ENCODE data around the gene KBTBD12.

Gene KBTBD12

DNA sequence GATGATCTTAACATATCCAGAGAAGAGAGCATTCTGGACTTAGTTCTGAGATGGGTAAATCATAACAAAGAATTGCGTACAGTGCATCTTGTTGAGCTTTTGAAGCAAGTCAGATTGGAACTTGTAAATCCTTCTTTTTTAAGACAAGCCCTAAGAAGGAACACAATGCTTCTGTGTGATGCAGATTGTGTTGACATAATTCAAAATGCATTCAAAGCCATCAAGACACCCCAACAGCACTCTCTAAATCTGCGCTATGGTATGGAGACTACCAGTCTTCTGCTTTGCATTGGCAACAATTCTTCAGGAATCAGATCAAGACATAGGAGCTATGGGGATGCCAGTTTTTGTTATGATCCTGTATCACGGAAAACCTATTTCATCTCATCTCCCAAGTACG is 8.6 kb downstream of the KBTBD12 start:
- no peaks in the 10 kb centered on the region for H3K4me1 ChIP-seq (ENCODE audit: control insufficient read depth, insufficient read depth, low read length)
- no peaks in the 10 kb centered on the region for H3K27me3 ChIP-seq (ENCODE audit: control insufficient read depth in 1 of 2, insufficient read depth in 2 of 2, low read length in 2 of 2)
- no peak overlapping the region for H3K9ac ChIP-seq (ENCODE audit: low read length in 2 of 2)
- H3K4me3 ChIP-seq (ENCODE audit: low read length in 2 of 2), result no peak overlapping the region
- H3K27ac ChIP-seq (ENCODE audit: low read length), result no peak overlapping the region
- H3K9me3 ChIP-seq (ENCODE audit: control insufficient read depth in 2 of 2, low read length in 2 of 2), result no peaks in the 10 kb centered on the region
- no peaks in the 10 kb centered on the region for H3K36me3 ChIP-seq (ENCODE audit: control insufficient read depth in 2 of 2, insufficient read depth in 2 of 2, low read length in 2 of 2)

DNA sequence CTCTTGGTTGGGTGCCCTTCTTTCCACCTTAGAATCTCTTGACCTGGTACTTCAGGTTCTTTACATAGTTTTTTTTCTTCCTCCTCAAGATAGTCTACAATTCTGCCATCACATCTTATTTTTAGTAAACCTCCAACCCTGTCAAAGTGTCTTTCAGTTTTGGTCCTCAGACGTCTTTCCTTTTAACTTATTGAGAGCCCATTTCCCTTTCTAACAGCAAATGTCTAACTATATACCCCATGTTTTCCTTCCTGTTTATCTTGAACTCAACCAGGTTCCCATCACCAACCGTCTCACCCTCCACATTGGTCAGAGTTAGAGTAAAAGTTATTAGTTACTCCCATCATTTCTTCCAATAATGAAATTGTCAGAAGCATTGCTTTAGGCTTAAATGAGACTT is 10.4 kb downstream of the KBTBD12 start:
- Histone ChIP-seq H3K4me1 (ENCODE audit: control insufficient read depth, insufficient read depth, low read length) (no peaks in the 10 kb centered on the region), H3K36me3 (ENCODE audit: control insufficient read depth in 2 of 2, insufficient read depth in 2 of 2, low read length in 2 of 2) (peaks cover 0 to 2% of the 10 kb centered on the region in 2 donors), H3K9ac (ENCODE audit: low read length in 2 of 2) (no peak overlapping the region), H3K27ac (ENCODE audit: low read length) (no peak overlapping the region), H3K9me3 (ENCODE audit: control insufficient read depth in 2 of 2, low read length in 2 of 2) (no peaks in the 10 kb centered on the region), H3K27me3 (ENCODE audit: control insufficient read depth in 1 of 2, insufficient read depth in 2 of 2, low read length in 2 of 2) (no peaks in the 10 kb centered on the region), H3K4me3 (ENCODE audit: low read length in 2 of 2) (no peak overlapping the region)

DNA sequence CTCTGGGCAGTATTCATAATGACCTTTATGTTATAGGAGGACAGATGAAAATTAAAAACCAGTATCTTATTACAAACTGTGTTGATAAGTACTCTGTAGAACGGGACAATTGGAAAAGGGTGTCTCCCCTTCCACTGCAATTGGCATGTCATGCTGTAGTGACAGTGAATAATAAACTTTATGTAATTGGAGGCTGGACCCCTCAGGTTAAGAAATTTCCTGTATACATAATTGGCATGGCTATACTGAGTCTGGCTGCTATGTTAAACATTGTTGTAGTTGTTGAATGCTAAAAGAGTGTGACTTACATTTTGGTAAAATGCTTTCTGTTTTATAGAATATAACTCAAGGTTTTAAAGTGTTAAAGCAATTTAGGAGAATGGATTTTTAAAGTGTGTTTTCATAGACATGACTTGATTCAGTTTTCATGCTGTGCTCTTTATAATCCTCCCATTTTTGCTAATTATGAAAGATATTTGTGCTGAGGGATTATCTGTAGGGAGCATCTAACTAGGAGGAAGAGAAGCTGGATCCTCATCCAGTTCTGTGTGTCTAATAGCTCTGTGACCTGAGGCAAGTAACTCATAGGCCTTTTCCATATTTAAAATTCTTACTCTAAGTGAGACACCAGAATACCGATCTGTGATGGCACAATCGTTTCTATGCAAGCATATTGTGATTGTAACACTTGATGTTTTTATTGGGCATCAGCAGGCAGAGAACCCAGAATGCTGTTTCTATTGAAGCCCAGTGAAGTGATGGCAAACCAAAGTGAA is 13.0 kb downstream of the KBTBD12 start:
- no peaks in the 10 kb centered on the region for H3K27me3 ChIP-seq (ENCODE audit: control insufficient read depth in 1 of 2, insufficient read depth in 2 of 2, low read length in 2 of 2)
- H3K9ac ChIP-seq (ENCODE audit: low read length in 2 of 2), result no peak overlapping the region
- peaks cover 2 to 4% of the 10 kb centered on the region in 2 donors for H3K36me3 ChIP-seq (ENCODE audit: control insufficient read depth in 2 of 2, insufficient read depth in 2 of 2, low read length in 2 of 2)
- H3K27ac ChIP-seq (ENCODE audit: low read length), result no peak overlapping the region
- H3K9me3 ChIP-seq (ENCODE audit: control insufficient read depth in 2 of 2, low read length in 2 of 2), result no peaks in the 10 kb centered on the region
- no peaks in the 10 kb centered on the region for H3K4me1 ChIP-seq (ENCODE audit: control insufficient read depth, insufficient read depth, low read length)
- H3K4me3 ChIP-seq (ENCODE audit: low read length in 2 of 2), result no peak overlapping the region

DNA sequence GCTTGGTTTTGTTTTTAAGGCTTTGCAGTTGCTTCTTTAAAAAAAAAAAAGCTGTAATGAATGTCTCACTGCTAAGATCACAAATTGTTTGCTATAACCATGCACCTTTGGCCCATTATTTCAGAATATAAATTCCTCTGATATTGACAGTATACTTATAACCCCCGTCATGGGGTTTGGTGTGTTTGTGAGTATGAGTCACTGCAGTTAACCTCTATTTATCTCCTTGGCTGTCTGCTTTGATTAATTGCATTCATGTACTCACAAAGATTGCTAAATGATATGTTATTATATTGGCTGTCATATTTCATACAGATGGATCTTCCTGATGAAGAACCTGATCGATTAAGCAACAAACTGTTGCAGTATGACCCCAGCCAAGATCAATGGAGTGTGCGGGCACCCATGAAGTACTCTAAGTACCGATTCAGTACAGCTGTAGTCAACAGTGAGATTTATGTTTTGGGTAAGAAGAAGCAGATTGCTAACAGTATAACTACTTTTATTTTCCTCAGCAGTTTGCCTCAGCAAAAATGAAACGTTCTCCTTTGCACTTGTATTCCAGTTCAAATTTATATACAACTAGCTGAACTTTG is 14.9 kb downstream of the KBTBD12 start:
- H3K27me3 ChIP-seq (ENCODE audit: control insufficient read depth in 1 of 2, insufficient read depth in 2 of 2, low read length in 2 of 2), result no peaks in the 10 kb centered on the region
- no peak overlapping the region for H3K27ac ChIP-seq (ENCODE audit: low read length)

DNA sequence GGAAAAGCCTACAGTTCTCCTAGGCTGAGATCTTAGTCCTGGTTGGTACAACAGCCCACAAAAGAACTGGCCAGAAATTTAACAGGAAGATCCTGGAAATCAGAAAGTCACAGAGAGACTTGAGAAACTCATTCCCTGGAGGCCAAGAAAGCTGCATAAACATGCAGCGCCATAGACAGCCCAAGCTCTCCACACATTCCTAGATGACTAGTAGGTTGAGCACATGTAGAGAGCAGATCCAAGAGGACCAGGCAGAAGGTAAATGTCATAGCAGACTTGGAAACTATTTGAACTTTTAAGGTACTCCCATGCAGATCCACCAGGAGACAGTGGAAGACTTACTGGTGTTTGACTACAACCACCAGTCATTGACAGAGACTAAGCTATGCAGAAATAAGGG is 18.4 kb downstream of the KBTBD12 start:
- H3K9ac ChIP-seq (ENCODE audit: low read length in 2 of 2), result no peak overlapping the region
- H3K36me3 ChIP-seq (ENCODE audit: control insufficient read depth in 2 of 2, insufficient read depth in 2 of 2, low read length in 2 of 2), result peaks cover 2 to 8% of the 10 kb centered on the region in 2 donors
- no peaks in the 10 kb centered on the region for H3K4me1 ChIP-seq (ENCODE audit: control insufficient read depth, insufficient read depth, low read length)
- no peak overlapping the region for H3K4me3 ChIP-seq (ENCODE audit: low read length in 2 of 2)
- no peak overlapping the region for H3K27ac ChIP-seq (ENCODE audit: low read length)
- no peaks in the 10 kb centered on the region for H3K9me3 ChIP-seq (ENCODE audit: control insufficient read depth in 2 of 2, low read length in 2 of 2)
- H3K27me3 ChIP-seq (ENCODE audit: control insufficient read depth in 1 of 2, insufficient read depth in 2 of 2, low read length in 2 of 2), result no peaks in the 10 kb centered on the region

More for the DNA sequence above, 14.9 kb downstream of the KBTBD12 start:
- Histone ChIP-seq H3K36me3 (ENCODE audit: control insufficient read depth in 2 of 2, insufficient read depth in 2 of 2, low read length in 2 of 2) (peaks cover 2 to 8% of the 10 kb centered on the region in 2 donors), H3K9me3 (ENCODE audit: control insufficient read depth in 2 of 2, low read length in 2 of 2) (no peaks in the 10 kb centered on the region), H3K9ac (ENCODE audit: low read length in 2 of 2) (no peak overlapping the region), H3K4me3 (ENCODE audit: low read length in 2 of 2) (no peak overlapping the region), H3K4me1 (ENCODE audit: control insufficient read depth, insufficient read depth, low read length) (no peaks in the 10 kb centered on the region)

DNA sequence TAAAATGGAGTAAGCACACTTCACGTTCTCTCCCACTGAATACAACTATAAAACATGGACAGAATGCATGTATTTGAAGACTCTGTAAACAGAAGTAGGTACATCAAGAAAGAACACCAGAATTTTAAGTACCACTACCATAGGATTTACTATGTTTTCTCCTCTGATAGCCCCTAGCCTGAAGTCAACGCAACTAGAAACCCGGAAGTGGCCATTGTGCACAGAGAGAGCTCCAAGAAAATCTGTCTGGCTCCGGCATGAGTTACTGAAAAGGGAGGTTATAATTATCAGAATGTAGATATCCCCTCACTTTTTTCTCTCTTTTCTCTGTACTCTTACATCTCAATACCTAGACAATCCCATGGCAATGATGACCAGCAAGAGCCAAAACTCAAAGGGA is 23.8 kb downstream of the KBTBD12 start:
- Histone ChIP-seq H3K36me3 (ENCODE audit: control insufficient read depth in 2 of 2, insufficient read depth in 2 of 2, low read length in 2 of 2) (peaks cover 0 to 4% of the 10 kb centered on the region in 2 donors), H3K27ac (ENCODE audit: low read length) (no peak overlapping the region), H3K9me3 (ENCODE audit: control insufficient read depth in 2 of 2, low read length in 2 of 2) (no peaks in the 10 kb centered on the region), H3K4me1 (ENCODE audit: control insufficient read depth, insufficient read depth, low read length) (no peaks in the 10 kb centered on the region), H3K9ac (ENCODE audit: low read length in 2 of 2) (no peak overlapping the region), H3K27me3 (ENCODE audit: control insufficient read depth in 1 of 2, insufficient read depth in 2 of 2, low read length in 2 of 2) (no peaks in the 10 kb centered on the region), H3K4me3 (ENCODE audit: low read length in 2 of 2) (no peak overlapping the region)

DNA sequence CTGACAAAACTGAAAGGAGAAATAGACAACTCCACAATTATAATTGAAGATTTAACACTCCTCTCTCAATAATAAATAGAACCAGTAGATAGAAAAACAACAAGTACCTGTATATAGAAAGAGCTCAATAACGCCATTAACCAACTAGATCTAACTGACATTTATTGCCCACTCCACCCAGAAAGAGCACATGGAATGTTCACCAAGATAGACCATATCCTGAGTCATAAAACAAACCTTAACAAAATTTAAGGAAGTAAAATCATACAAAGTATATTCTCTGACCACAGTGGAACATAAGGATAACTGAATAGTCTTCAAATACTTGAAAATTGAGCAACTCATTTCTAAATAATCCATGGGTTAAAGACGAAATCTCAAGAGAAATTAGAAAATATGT is 25.1 kb downstream of the KBTBD12 start:
- Histone ChIP-seq H3K27ac (ENCODE audit: low read length) (no peak overlapping the region), H3K9me3 (ENCODE audit: control insufficient read depth in 2 of 2, low read length in 2 of 2) (no peaks in the 10 kb centered on the region)

DNA sequence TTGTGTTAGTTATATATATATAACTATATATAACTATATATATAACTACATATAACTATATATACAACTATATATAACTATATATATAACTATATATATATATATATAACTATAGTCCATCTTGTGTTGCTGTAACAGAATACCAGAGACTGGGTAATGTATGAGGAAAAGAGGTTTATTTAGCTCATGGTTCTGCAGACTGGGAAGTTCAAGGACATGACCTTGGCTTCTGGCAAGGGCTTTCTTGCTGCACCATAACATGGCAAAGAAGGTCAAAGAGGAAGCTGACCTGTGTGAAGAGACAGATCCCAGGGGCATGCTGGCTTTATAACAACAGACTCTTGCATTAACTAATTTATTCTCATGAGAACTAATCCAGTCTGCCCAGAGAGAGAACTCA is 27.6 kb downstream of the KBTBD12 start:
- Histone ChIP-seq H3K27me3 (ENCODE audit: control insufficient read depth in 1 of 2, insufficient read depth in 2 of 2, low read length in 2 of 2) (no peaks in the 10 kb centered on the region), H3K4me3 (ENCODE audit: low read length in 2 of 2) (no peak overlapping the region), H3K36me3 (ENCODE audit: control insufficient read depth in 2 of 2, insufficient read depth in 2 of 2, low read length in 2 of 2) (peaks cover 0 to 9% of the 10 kb centered on the region in 2 donors), H3K4me1 (ENCODE audit: control insufficient read depth, insufficient read depth, low read length) (no peaks in the 10 kb centered on the region), H3K9me3 (ENCODE audit: control insufficient read depth in 2 of 2, low read length in 2 of 2) (no peaks in the 10 kb centered on the region), H3K9ac (ENCODE audit: low read length in 2 of 2) (no peak overlapping the region), H3K27ac (ENCODE audit: low read length) (no peak overlapping the region)

More for the DNA sequence above, 25.1 kb downstream of the KBTBD12 start:
- no peaks in the 10 kb centered on the region for H3K27me3 ChIP-seq (ENCODE audit: control insufficient read depth in 1 of 2, insufficient read depth in 2 of 2, low read length in 2 of 2)
- H3K36me3 ChIP-seq (ENCODE audit: control insufficient read depth in 2 of 2, insufficient read depth in 2 of 2, low read length in 2 of 2), result peaks cover 0 to 4% of the 10 kb centered on the region in 2 donors
- H3K9ac ChIP-seq (ENCODE audit: low read length in 2 of 2), result no peak overlapping the region
- H3K4me1 ChIP-seq (ENCODE audit: control insufficient read depth, insufficient read depth, low read length), result no peaks in the 10 kb centered on the region
- no peak overlapping the region for H3K4me3 ChIP-seq (ENCODE audit: low read length in 2 of 2)

DNA sequence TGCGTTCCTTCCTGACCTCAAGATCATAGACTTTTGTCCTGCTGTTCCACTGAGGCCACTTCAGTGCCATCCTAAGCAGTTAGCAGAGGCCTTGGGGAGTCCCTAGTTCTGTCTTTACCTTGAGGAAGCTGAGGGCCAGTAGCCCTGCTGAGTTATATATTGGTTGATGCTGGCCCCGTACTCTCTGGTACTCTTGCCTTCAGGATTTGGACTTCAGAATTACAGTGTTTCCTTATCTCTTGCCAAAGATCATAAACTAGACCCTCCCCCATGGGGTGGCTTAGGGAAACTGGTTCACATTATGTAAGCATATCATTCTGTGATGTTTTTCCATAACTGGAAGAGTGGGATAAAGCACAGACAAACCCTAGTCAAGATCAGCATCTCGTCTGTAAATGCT is 33.2 kb downstream of the KBTBD12 start:
- no peak overlapping the region for H3K4me3 ChIP-seq (ENCODE audit: low read length in 2 of 2)
- peaks cover 4% of the 10 kb centered on the region for H3K4me1 ChIP-seq (ENCODE audit: control insufficient read depth, insufficient read depth, low read length)
- no peak overlapping the region for H3K27ac ChIP-seq (ENCODE audit: low read length)
- H3K36me3 ChIP-seq (ENCODE audit: control insufficient read depth in 2 of 2, insufficient read depth in 2 of 2, low read length in 2 of 2), result peaks cover 0 to 7% of the 10 kb centered on the region in 2 donors
- H3K27me3 ChIP-seq (ENCODE audit: control insufficient read depth in 1 of 2, insufficient read depth in 2 of 2, low read length in 2 of 2), result no peaks in the 10 kb centered on the region
- H3K9ac ChIP-seq (ENCODE audit: low read length in 2 of 2), result no peak overlapping the region
- no peaks in the 10 kb centered on the region for H3K9me3 ChIP-seq (ENCODE audit: control insufficient read depth in 2 of 2, low read length in 2 of 2)

DNA sequence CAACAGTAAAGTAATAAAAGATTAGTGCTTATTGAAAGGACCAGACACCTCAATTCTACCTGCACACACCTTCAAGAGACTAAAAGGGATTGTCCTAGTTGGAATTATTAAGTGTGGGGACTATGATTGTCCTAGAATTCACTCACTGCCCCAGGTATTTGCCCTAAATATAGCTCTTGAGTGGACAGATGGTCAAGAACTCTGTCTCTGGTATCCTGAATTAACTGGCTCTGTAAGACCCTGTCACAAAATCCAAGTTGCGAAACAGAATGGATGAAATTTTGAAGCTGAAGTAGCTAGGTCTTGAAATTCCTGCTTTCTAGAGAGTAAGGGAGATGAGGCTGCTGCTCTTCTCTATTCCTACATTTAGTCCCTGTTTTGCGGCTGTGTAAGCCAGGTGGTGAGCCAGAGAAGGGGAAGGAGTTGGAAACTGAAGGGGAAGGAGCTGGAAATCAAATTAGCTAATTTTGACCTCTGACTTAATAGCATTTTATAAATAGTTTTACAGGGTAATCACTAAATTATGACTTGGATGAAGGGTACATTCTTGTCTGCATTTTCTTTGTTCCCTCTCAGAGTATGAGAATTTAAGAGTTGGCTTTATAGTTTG is 34.5 kb downstream of the KBTBD12 start:
- H3K4me1 ChIP-seq (ENCODE audit: control insufficient read depth, insufficient read depth, low read length), result peaks cover 4% of the 10 kb centered on the region
- no peak overlapping the region for H3K9ac ChIP-seq (ENCODE audit: low read length in 2 of 2)
- no peaks in the 10 kb centered on the region for H3K27me3 ChIP-seq (ENCODE audit: control insufficient read depth in 1 of 2, insufficient read depth in 2 of 2, low read length in 2 of 2)
- H3K4me3 ChIP-seq (ENCODE audit: low read length in 2 of 2), result no peak overlapping the region
- peaks cover 0 to 7% of the 10 kb centered on the region in 2 donors for H3K36me3 ChIP-seq (ENCODE audit: control insufficient read depth in 2 of 2, insufficient read depth in 2 of 2, low read length in 2 of 2)
- no peak overlapping the region for H3K27ac ChIP-seq (ENCODE audit: low read length)
- H3K9me3 ChIP-seq (ENCODE audit: control insufficient read depth in 2 of 2, low read length in 2 of 2), result no peaks in the 10 kb centered on the region

DNA sequence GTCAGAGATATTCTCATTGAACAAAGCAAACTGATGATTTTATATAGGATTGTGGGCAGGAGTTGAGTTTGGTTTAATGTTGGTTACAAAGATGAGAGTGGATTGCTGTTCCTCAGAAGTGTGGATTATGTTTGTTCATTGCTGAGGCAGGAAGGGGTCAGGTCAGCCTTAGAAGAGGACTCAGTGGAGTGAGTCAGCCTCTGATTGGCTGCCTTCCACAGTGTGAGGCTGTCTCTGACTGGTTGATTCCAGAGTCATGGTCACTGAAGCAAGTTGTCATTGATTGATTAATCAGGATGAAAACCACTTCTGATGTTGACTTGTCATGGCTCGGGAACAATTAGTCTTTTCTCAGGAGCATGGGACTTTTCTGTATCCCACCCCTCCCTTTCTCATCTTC is 36.2 kb downstream of the KBTBD12 start:
- Histone ChIP-seq H3K36me3 (ENCODE audit: control insufficient read depth in 2 of 2, insufficient read depth in 2 of 2, low read length in 2 of 2) (peaks cover 0 to 7% of the 10 kb centered on the region in 2 donors), H3K27ac (ENCODE audit: low read length) (no peak overlapping the region), H3K4me3 (ENCODE audit: low read length in 2 of 2) (no peak overlapping the region), H3K4me1 (ENCODE audit: control insufficient read depth, insufficient read depth, low read length) (peaks cover 4% of the 10 kb centered on the region), H3K9me3 (ENCODE audit: control insufficient read depth in 2 of 2, low read length in 2 of 2) (no peaks in the 10 kb centered on the region), H3K27me3 (ENCODE audit: control insufficient read depth in 1 of 2, insufficient read depth in 2 of 2, low read length in 2 of 2) (no peaks in the 10 kb centered on the region), H3K9ac (ENCODE audit: low read length in 2 of 2) (no peak overlapping the region)

Data from stomach smooth muscle (tissue), 2 donors.